ENCODE data around the gene STIM2. TPM values are rescaled to one million over a fixed set of nuclear protein-coding genes. Genes with fewer than 3 reads are reported as not detected.

STIM2 gene
- total RNA-seq, 4 donors from 2014 or later: 17.2 to 71.4 (median 20.7) TPM

DNA sequence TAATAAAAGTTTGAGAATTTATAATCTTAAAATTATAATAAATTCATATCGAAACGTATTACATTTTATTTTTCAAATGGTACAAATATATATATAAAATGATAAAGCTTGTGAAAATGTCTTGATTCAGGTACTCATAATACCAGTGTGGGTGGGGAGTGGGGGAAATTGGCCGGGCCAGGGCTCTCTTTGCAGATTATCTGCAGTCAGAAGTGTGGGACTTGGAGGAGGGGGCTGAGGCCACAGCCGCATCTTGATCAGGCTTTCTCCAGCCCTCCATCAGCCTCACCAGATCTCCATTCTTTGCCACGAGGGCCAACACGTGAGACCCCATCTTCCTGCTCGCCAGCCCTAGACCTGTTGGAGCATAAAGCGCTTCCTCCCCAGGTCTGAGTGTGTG, 86.7 kb downstream of the STIM2 start:
- 92 to 93% methylated on average over 3 to 8 of the region's 8 CpGs for WGBS, 2 donors (ENCODE audit: low coverage in 1 of 2)
- H3K36me3 ChIP-seq: no peaks in the 10 kb centered on the region
- no peak for TF ChIP-seq POLR2AphosphoS5 (IDR thresholded peaks at IDR 0.05)
- TF ChIP-seq POLR2A (IDR thresholded peaks at IDR 0.05): no peak
- TF ChIP-seq EP300 (IDR thresholded peaks at IDR 0.05; ENCODE audit: low read depth): no peak
- no peak for TF ChIP-seq CTCF (IDR thresholded peaks at IDR 0.05)
- H3K4me3 ChIP-seq: no peak overlapping the region
- intact Hi-C loops (cut with DNase I; ENCODE audit: low total_unique reads): no loop called here
- H3K4me1 ChIP-seq: no peaks in the 10 kb centered on the region
- H3K9me3 ChIP-seq: no peaks in the 10 kb centered on the region
- DNase-seq: no peak
- in situ Hi-C loops (cut with MboI; ENCODE audit: low pct_ligation_motif_present in 1 of 4, low pct_unique_long_range_greater_than_20kb in 1 of 4, low sequenced_read_pairs in 3 of 4): no loop called here
- H3K27ac ChIP-seq: no peak overlapping the region
- no peaks in the 10 kb centered on the region for H3K27me3 ChIP-seq

DNA sequence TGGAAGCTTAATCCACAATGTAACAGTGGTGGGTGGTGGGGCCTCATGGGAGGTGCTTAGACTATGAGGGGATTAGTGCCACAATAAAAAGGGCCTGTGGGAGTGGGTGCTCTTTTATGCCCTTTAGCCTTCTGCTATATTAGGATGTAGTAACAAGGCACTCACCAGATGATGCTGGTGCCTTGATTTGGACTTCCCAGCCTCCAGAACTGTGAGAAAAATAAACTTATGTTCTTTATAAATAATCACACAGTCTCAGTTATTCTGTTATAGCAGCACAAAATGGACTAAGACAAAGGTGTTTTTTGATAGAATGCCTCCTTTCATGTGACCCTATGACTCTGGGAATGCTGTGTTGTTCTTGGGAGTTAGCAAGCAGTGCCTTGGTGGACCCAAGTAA, 89.8 kb downstream of the STIM2 start:
- Histone ChIP-seq H3K36me3 (no peaks in the 10 kb centered on the region), H3K4me1 (no peaks in the 10 kb centered on the region), H3K27me3 (no peaks in the 10 kb centered on the region), H3K4me3 (no peak overlapping the region), H3K27ac (no peak overlapping the region), H3K9me3 (no peaks in the 10 kb centered on the region)
- DNase-seq: no peak
- no peak for TF ChIP-seq POLR2AphosphoS5 (IDR thresholded peaks at IDR 0.05)
- TF ChIP-seq CTCF (IDR thresholded peaks at IDR 0.05): no peak
- in situ Hi-C loops (cut with MboI; ENCODE audit: low pct_ligation_motif_present in 1 of 4, low pct_unique_long_range_greater_than_20kb in 1 of 4, low sequenced_read_pairs in 3 of 4): no loop called here
- intact Hi-C loops (cut with DNase I; ENCODE audit: low total_unique reads): no loop called here

DNA sequence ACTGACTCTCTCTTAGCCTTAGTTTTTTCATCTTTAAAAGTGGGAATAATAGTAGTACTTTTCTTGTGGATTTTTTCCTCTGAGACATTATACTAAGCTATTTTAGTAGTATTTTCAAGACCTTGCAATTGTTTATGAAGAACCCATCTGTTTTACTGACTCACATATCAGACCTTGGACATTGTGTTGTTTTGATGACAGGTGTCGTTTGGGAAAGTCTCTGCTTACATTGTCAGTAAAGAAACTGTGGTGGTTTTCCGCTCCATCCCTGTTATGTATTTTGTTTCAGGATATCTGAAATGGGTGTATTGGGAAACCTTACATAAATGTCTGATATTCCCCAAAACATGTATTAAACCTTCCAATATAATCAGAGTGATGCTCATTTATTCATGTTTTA, 92.2 kb downstream of the STIM2 start:
- Histone ChIP-seq H3K4me1 (no peaks in the 10 kb centered on the region), H3K27ac (no peak overlapping the region), H3K9me3 (no peaks in the 10 kb centered on the region), H3K4me3 (no peak overlapping the region), H3K36me3 (no peaks in the 10 kb centered on the region), H3K27me3 (no peaks in the 10 kb centered on the region)
- DNase-seq: no peak
- in situ Hi-C loops (cut with MboI; ENCODE audit: low pct_ligation_motif_present in 1 of 4, low pct_unique_long_range_greater_than_20kb in 1 of 4, low sequenced_read_pairs in 3 of 4) (no loop called here), intact Hi-C loops (cut with DNase I; ENCODE audit: low total_unique reads) (no loop called here)
- WGBS, 2 donors (ENCODE audit: low coverage in 1 of 2): 95 to 98% methylated on average over 2 of the region's 2 CpGs
- TF ChIP-seq EP300 (IDR thresholded peaks at IDR 0.05; ENCODE audit: low read depth) (no peak), POLR2AphosphoS5 (IDR thresholded peaks at IDR 0.05) (no peak), CTCF (IDR thresholded peaks at IDR 0.05) (no peak), POLR2A (IDR thresholded peaks at IDR 0.05) (no peak)

GRCh38 chr4:26953366-26953765, 92.7 kb downstream of the STIM2 start:
- Histone ChIP-seq H3K27me3 (no peaks in the 10 kb centered on the region), H3K9me3 (no peaks in the 10 kb centered on the region), H3K4me3 (no peak overlapping the region), H3K36me3 (no peaks in the 10 kb centered on the region), H3K27ac (no peak overlapping the region), H3K4me1 (no peaks in the 10 kb centered on the region)
- in situ Hi-C loops (cut with MboI; ENCODE audit: low pct_ligation_motif_present in 1 of 4, low pct_unique_long_range_greater_than_20kb in 1 of 4, low sequenced_read_pairs in 3 of 4) (no loop called here), intact Hi-C loops (cut with DNase I; ENCODE audit: low total_unique reads) (no loop called here)
- TF ChIP-seq POLR2AphosphoS5 (IDR thresholded peaks at IDR 0.05) (no peak), CTCF (IDR thresholded peaks at IDR 0.05) (no peak), POLR2A (IDR thresholded peaks at IDR 0.05) (no peak), EP300 (IDR thresholded peaks at IDR 0.05; ENCODE audit: low read depth) (no peak)
- 71 to 86% methylated on average over 2 of the region's 2 CpGs for WGBS, 2 donors (ENCODE audit: low coverage in 1 of 2)
- no peak for DNase-seq

All from transverse colon (tissue), 4 donors.